ENCODE measurements around the gene TNS3. TPM values are rescaled to one million over a fixed set of nuclear protein-coding genes. Genes with fewer than 3 reads are reported as not detected.
"Not testable (repeated sequence)": the region's sequence is repeated elsewhere in the genome, so short reads cannot be mapped to it uniquely, and the experiment has no call there.

TNS3 gene
- total and polyA plus RNA-seq, 10 of the 15 experiments (the other 5 are each of a cell fraction or from before 2014, with no cell fraction given) = 0.27 to 2.7 (median 0.79) TPM

- TF ChIP-seq JUND (IDR thresholded peaks at IDR 0.05; ENCODE audit: low read depth, low read length) = no peak
These were observed 28.0 kb upstream of the TNS3 start (continued) for GRCh38 chr7:47609803-47610452.

- CTCF ChIA-PET; H3K27me3 ChIP-seq (replicated peaks in 1 of 2; ENCODE audit: control insufficient read depth in 2 of 2, insufficient read depth in 2 of 2, low read length in 1 of 2); FAIRE-seq; H3K4me3 ChIP-seq; ATAC-seq; DNase-seq (ENCODE audit: low read depth, low spot score); BruUV-seq (replicated peaks); H3K36me3 ChIP-seq (ENCODE audit: control insufficient read depth in 2 of 2, insufficient read depth in 2 of 2, low read length in 1 of 2); H4K20me1 ChIP-seq (ENCODE audit: control insufficient read depth, insufficient read depth); H3K9me3 ChIP-seq (replicated peaks; ENCODE audit: control insufficient read depth, insufficient read depth, low read length); H3K9ac ChIP-seq (ENCODE audit: control insufficient read depth, insufficient read depth, low read length); H2AFZ ChIP-seq (ENCODE audit: control insufficient read depth, low read depth, low read length); POLR2A ChIA-PET; H3K79me2 ChIP-seq (ENCODE audit: control insufficient read depth, insufficient read depth, low read length); H3K4me2 ChIP-seq (ENCODE audit: control insufficient read depth, insufficient read depth); intact Hi-C loops (cut with micrococcal nuclease; ENCODE audit: unreplicated experiment); SMC1A ChIA-PET (ENCODE audit: uncharacterized antibody, unreplicated experiment); H3K27ac ChIP-seq (ENCODE audit: control insufficient read depth, insufficient read depth); in situ Hi-C loops (cut with MboI); RAD21 ChIA-PET (ENCODE audit: unreplicated experiment); H3K4me1 ChIP-seq (ENCODE audit: control insufficient read depth, insufficient read depth, low read length): not testable (repeated sequence)
- WGBS (ENCODE audit: insufficient coverage, insufficient replicate concordance, low lambda C conversion rate, missing lambda C conversion rate) = 77% methylated on average over 9 of the region's 9 CpGs
These were observed 24.7 kb upstream of the TNS3 start for GRCh38 chr7:47606593-47607046.

- no peak overlapping the region for H3K4me3 ChIP-seq
- in situ Hi-C loops (cut with MboI) (no loop called here), intact Hi-C loops (cut with micrococcal nuclease; ENCODE audit: unreplicated experiment) (no loop called here)
- ChIA-PET POLR2A (no interaction called here), CTCF (no interaction called here), SMC1A (ENCODE audit: uncharacterized antibody, unreplicated experiment) (no interaction called here), RAD21 (ENCODE audit: unreplicated experiment) (no interaction called here)
- H3K79me2 ChIP-seq (ENCODE audit: control insufficient read depth, insufficient read depth, low read length) = no peaks in the 10 kb centered on the region
- no peak for ATAC-seq
- no peak overlapping the region for H2AFZ ChIP-seq (ENCODE audit: control insufficient read depth, low read depth, low read length)
- peaks cover 10% of the 10 kb centered on the region for H3K4me1 ChIP-seq (ENCODE audit: control insufficient read depth, insufficient read depth, low read length)
- no peak for DNase-seq (ENCODE audit: low read depth, low spot score)
- H3K36me3 ChIP-seq (ENCODE audit: control insufficient read depth in 2 of 2, insufficient read depth in 2 of 2, low read length in 1 of 2) = no peaks in the 10 kb centered on the region
- no TSS peak for BruUV-seq (replicated peaks)
- H3K4me2 ChIP-seq (ENCODE audit: control insufficient read depth, insufficient read depth) = no peak overlapping the region
- FAIRE-seq = no peak
- no peaks in the 10 kb centered on the region for H3K27me3 ChIP-seq (replicated peaks in 1 of 2; ENCODE audit: control insufficient read depth in 2 of 2, insufficient read depth in 2 of 2, low read length in 1 of 2)
- no peak overlapping the region for H3K9ac ChIP-seq (ENCODE audit: control insufficient read depth, insufficient read depth, low read length)
- 68% methylated on average over 9 of the region's 9 CpGs for WGBS (ENCODE audit: insufficient coverage, insufficient replicate concordance, low lambda C conversion rate, missing lambda C conversion rate)
- no peak overlapping the region for H3K27ac ChIP-seq (ENCODE audit: control insufficient read depth, insufficient read depth)
- no peaks in the 10 kb centered on the region for H4K20me1 ChIP-seq (ENCODE audit: control insufficient read depth, insufficient read depth)
- no peaks in the 10 kb centered on the region for H3K9me3 ChIP-seq (replicated peaks; ENCODE audit: control insufficient read depth, insufficient read depth, low read length)
- no peak for TF ChIP-seq EED (IDR thresholded peaks at IDR 0.05; ENCODE audit: low read depth)
- no peak for TF ChIP-seq ZNF274 (IDR thresholded peaks at IDR 0.05; ENCODE audit: insufficient read depth, insufficient read length)
- no peak for TF ChIP-seq DPF2 (IDR thresholded peaks at IDR 0.05)
- no peak for TF ChIP-seq CHD2 (IDR thresholded peaks at IDR 0.05; ENCODE audit: borderline replicate concordance, low read depth, low read length)
- no peak for TF ChIP-seq FOS (IDR thresholded peaks at IDR 0.05; ENCODE audit: borderline replicate concordance, extremely low read depth, insufficient read length)
- TF ChIP-seq NFXL1 (IDR thresholded peaks at IDR 0.05; ENCODE audit: borderline replicate concordance) = no peak
- no peak for TF ChIP-seq CHD1 (IDR thresholded peaks at IDR 0.05; ENCODE audit: low read depth, low read length)
- no peak for TF ChIP-seq BRCA1 (IDR thresholded peaks at IDR 0.05; ENCODE audit: low read depth, low read length)
- TF ChIP-seq NR2C2 (IDR thresholded peaks at IDR 0.05; ENCODE audit: borderline replicate concordance, control insufficient read depth, insufficient read length, low read depth) = no peak
- TF ChIP-seq HSF1 (IDR thresholded peaks at IDR 0.05; ENCODE audit: low read depth, low read length) = no peak
- no peak for TF ChIP-seq BACH1 (IDR thresholded peaks at IDR 0.05; ENCODE audit: borderline replicate concordance)
- TF ChIP-seq HDAC2 (IDR thresholded peaks at IDR 0.05) = no peak
These were observed 24.1 kb upstream of the TNS3 start for GRCh38 chr7:47605816-47606575.

All from GM12878 (cell line).